LNCaP clone FGC (cell line): ENCODE measurements around the gene ENHO.

Experiments used
- DNase-seq: peaks from one replicate; pipeline ENCODE4 v3.0.0-alpha.2; 2011; ENCODE audit warnings: low read depth
- H3K4me3 ChIP-seq: 2 replicates; pipeline ENCODE4 v1.5.1; 2011; ENCODE audit warnings: mild to moderate bottlenecking, low read depth, low read length, control low read depth
- TF ChIP-seq, protein P1 (sequence below): IDR thresholded peaks from 2 replicates; pipeline ENCODE4 v1.5.1; 2012; ENCODE audit warnings: mild to moderate bottlenecking; ENCODE audit not compliant: control insufficient read depth, insufficient read depth; ENCODE audit errors: extremely low read depth

ENHO gene

DNA sequence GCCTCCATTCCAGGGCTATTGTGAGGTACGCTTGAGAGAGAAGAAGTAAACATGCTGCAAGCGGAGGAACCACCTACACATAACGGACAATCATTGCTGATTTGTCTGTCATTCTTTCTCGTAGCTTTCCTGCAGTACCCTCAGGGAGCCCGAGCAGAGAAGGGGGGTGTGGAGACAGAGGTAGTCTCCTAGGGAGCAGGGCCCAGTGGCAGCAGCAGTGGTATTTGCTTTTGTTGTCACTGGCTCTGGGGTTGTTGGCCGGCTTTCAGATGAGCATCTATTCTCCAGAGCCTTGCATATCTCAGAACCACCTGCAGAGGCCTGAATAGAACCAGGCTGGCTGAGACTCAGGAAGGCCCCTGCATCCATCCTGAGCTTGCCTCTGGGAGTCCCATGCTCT is 19.9 kb downstream of the ENHO start:
- no peak overlapping the region for H3K4me3 ChIP-seq
- TF ChIP-seq, protein P1, sequence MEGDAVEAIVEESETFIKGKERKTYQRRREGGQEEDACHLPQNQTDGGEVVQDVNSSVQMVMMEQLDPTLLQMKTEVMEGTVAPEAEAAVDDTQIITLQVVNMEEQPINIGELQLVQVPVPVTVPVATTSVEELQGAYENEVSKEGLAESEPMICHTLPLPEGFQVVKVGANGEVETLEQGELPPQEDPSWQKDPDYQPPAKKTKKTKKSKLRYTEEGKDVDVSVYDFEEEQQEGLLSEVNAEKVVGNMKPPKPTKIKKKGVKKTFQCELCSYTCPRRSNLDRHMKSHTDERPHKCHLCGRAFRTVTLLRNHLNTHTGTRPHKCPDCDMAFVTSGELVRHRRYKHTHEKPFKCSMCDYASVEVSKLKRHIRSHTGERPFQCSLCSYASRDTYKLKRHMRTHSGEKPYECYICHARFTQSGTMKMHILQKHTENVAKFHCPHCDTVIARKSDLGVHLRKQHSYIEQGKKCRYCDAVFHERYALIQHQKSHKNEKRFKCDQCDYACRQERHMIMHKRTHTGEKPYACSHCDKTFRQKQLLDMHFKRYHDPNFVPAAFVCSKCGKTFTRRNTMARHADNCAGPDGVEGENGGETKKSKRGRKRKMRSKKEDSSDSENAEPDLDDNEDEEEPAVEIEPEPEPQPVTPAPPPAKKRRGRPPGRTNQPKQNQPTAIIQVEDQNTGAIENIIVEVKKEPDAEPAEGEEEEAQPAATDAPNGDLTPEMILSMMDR: no peak
- DNase-seq: peak; percentile 18

DNA sequence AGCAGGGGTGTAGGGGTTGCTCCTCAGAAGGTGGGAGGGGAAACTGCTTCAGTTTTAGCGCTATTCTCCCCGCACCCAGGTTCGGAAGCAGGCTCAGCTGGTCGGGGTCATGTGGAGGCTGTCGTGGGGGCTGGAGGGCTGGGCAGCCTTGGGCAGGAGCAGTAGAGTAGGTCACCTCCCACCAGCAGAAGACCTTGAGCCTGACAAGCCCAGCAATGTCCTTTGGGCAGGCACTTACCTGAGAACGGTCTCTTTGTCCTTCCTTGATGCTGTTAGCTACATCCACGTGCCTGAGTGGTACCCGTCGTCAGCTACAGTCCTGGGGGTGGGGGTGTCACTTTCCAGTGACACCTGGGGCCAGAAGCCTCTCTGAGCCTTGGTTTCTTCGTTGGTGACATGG is 20.3 kb downstream of the ENHO start:
- TF ChIP-seq, protein P1: no peak
- no peak overlapping the region for H3K4me3 ChIP-seq
- no peak for DNase-seq

DNA sequence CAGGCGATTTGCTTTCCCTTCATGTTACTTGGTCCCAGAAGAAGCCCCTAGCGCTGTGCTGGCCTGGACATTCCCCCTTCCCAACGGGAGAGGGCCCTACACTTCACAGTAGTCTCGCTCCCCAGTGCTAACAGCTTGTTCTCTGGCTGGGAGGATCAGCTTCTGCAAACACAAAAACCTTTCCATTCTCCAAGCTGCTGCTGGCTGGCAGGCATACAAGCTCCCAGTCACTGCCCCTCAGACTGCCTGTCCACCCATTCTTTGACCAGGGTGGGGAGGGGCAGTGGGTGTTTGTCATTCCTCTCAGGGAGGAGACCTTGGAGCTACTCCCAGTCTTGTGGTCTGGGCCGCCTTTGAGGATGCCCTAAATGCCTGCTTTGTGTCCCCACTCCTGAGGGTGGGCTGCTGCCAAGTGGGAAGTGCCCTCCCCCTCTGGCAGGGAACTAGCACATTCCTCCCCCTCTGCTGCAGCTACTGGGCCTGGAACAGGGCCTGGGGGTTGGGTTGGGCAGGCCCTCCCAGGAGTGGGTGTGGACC is 20.8 kb downstream of the ENHO start:
- H3K4me3 ChIP-seq: no peak overlapping the region
- DNase-seq: no peak
- TF ChIP-seq, protein P1: no peak

DNA sequence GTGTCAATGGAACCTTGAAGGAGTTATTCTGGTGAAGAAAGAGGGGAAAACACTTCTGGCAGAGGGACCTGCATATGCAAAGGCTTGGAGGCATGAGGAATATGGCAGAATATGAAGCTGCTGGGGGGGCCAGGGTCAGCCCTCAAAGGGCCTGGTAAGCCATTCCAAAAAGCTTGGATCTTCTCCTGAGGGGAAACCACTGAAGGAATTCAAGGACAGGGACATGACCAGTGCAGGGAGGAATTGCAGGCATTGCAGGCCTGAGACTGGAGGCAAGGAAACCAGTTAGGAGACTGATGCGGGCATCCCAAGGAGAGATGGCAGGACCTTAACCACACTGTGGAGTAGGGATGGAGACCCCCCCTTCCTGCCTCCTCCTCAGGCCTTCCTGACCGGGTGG is 21.4 kb downstream of the ENHO start:
- H3K4me3 ChIP-seq: no peak overlapping the region
- DNase-seq: no peak
- TF ChIP-seq, protein P1: no peak

DNA sequence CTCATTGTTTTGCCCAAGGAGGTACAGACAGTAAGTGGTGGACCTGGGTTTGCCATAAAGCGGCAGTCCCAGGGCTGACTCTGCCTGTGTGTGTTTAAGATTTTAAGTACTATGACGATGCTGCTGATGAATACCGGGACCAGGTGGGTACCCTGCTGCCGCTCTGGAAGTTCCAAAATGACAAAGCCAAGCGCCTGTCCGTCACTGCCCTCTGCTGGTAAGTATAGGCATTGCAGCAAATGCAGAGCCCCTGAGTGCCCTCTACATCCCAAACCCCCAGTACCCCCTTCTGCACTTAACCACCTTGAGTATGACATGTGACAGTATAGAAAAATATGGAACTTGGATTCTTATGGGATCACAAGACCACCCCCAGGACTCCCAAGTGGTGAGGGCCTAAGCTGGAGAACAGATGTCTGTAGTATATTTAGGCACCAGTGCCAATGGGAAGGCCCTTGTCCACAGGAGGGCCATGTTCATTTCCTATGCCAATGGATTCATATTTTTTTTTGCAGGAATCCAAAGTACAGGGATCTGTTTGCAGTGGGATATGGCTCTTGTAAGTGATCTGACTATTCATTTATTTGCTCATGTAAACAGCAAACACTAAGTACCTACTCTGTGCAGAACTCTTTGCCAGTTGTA is 22.0 kb downstream of the ENHO start:
- DNase-seq: no peak
- no peak overlapping the region for H3K4me3 ChIP-seq
- TF ChIP-seq, protein P1: peak; percentile 90

DNA sequence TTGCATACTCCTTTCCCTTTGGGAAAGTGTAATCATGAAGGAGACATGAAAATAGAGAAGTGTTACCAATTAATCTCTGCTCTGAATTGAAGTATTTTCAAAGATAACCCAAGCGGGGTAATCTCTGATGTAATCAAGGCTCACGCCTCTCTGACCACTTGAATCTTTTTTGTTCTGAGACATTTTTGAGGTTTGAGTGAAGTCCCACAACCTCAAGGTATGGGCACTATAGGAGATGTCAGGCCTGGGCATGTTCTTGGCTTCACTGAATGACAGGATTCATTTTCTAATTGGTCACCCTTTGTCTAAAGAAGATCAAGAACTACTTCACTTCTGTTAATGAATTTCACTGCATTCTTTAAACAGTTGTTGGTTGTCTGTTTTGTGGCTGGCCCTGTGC is 23.7 kb downstream of the ENHO start:
- no peak for DNase-seq
- TF ChIP-seq, protein P1: no peak
- H3K4me3 ChIP-seq: no peak overlapping the region

DNA sequence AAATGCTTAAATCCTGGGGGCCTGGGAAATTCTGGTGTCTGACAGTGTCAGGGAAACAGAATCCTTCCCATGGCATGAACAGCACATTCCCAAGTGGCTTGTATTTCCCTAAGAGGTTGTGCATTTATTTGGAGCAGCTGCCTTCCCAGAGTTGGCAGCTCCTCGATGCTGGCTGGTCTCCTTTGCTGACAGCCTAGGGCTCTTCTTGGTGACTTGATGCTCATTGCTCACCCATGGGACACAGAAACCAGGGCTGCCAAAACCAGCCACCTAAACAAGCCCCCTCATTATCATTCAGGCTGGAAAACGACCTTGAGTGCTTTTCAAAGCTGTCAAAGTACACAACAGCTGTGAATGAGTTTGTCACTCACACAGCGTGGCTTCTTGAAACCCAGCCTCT is 24.2 kb downstream of the ENHO start:
- DNase-seq: no peak
- no peak overlapping the region for H3K4me3 ChIP-seq
- TF ChIP-seq, protein P1: no peak
